ENCODE data around the gene GTPBP4. TPM values are rescaled to one million over a fixed set of nuclear protein-coding genes. Genes with fewer than 3 reads are reported as not detected.

The GTPBP4 gene
- total and polyA plus RNA-seq, 9 of the 15 experiments (the other 6 are each of a cell fraction or from before 2014, with no cell fraction given): 79.0 to 155 (median 128) TPM

DNA sequence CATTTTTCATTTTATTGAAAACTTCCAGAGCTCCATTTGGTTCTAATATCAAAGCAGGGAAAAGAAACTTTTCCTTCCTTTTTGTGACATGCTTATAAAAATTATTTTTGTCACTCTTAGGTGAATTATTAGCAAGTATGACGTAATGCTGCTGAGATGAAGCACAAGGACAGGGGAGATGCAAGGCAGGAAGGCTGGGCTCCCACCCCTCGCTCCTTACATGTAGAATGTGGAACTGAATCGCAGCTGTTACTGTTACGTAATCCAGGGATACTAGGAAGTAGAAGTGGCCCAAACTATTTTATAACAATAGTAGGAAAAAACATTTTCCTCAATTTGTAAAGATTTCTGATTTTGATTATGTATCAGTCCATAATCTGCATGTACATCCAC lies 17.1 kb upstream of the GTPBP4 start (continued):
- TF ChIP-seq, protein P1, sequence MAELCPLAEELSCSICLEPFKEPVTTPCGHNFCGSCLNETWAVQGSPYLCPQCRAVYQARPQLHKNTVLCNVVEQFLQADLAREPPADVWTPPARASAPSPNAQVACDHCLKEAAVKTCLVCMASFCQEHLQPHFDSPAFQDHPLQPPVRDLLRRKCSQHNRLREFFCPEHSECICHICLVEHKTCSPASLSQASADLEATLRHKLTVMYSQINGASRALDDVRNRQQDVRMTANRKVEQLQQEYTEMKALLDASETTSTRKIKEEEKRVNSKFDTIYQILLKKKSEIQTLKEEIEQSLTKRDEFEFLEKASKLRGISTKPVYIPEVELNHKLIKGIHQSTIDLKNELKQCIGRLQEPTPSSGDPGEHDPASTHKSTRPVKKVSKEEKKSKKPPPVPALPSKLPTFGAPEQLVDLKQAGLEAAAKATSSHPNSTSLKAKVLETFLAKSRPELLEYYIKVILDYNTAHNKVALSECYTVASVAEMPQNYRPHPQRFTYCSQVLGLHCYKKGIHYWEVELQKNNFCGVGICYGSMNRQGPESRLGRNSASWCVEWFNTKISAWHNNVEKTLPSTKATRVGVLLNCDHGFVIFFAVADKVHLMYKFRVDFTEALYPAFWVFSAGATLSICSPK (IDR thresholded peaks at IDR 0.05; ENCODE audit: borderline replicate concordance): no peak
- peak; percentile 35 for TF ChIP-seq CBX8 (IDR thresholded peaks at IDR 0.05; ENCODE audit: borderline replicate concordance, extremely low read depth, low read depth, low read length, poor library complexity, severe bottlenecking)
- TF ChIP-seq FOS (IDR thresholded peaks at IDR 0.05; ENCODE audit: extremely low read depth, insufficient read length): no peak
- no peak for TF ChIP-seq TAF7 (tag; IDR thresholded peaks at IDR 0.05)
- no peak for TF ChIP-seq ZNF232 (CRISPR knock-in tag; IDR thresholded peaks at IDR 0.05)
- TF ChIP-seq KLF6 (CRISPR knock-in tag; IDR thresholded peaks at IDR 0.05; ENCODE audit: borderline replicate concordance): no peak
- no peak for TF ChIP-seq ZNF140 (CRISPR knock-in tag; IDR thresholded peaks at IDR 0.05)
- TF ChIP-seq, protein P2, sequence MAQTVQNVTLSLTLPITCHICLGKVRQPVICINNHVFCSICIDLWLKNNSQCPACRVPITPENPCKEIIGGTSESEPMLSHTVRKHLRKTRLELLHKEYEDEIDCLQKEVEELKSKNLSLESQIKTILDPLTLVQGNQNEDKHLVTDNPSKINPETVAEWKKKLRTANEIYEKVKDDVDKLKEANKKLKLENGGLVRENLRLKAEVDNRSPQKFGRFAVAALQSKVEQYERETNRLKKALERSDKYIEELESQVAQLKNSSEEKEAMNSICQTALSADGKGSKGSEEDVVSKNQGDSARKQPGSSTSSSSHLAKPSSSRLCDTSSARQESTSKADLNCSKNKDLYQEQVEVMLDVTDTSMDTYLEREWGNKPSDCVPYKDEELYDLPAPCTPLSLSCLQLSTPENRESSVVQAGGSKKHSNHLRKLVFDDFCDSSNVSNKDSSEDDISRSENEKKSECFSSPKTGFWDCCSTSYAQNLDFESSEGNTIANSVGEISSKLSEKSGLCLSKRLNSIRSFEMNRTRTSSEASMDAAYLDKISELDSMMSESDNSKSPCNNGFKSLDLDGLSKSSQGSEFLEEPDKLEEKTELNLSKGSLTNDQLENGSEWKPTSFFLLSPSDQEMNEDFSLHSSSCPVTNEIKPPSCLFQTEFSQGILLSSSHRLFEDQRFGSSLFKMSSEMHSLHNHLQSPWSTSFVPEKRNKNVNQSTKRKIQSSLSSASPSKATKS (CRISPR knock-in tag; IDR thresholded peaks at IDR 0.05): no peak

Data from K562 (cell line).